Measurements from ENCODE around the gene ANTXR1.

- TF ChIP-seq POLR2A (IDR thresholded peaks at IDR 0.05) (no peak), CTCF (IDR thresholded peaks at IDR 0.05) (no peak), POLR2AphosphoS5 (IDR thresholded peaks at IDR 0.05) (no peak), EP300 (IDR thresholded peaks at IDR 0.05; ENCODE audit: low read depth) (no peak)
Measured at GRCh38 chr2:69143748-69144360, 130.9 kb downstream of the ANTXR1 start.
